HepG2 (cell line): Measurements from ENCODE around the gene GNB1.

Source experiments
- DNMT3B ChIP-seq: conservative IDR thresholded peaks from 2 replicates; pipeline ENCODE4 v1.6.1; 2016; ENCODE audit warnings: missing biosample characterization, control low read depth
- EED ChIP-seq: sonication (generic); formaldehyde crosslinking; IDR thresholded peaks from 2 replicates; pipeline ENCODE4 v1.5.0; 2020; ENCODE audit warnings: mild to moderate bottlenecking, missing genetic modification reagents
- IKZF1 ChIP-seq: fragments of 450-650 bp; IDR thresholded peaks from 2 replicates; pipeline ENCODE4 v1.7.1; 2016
- KLF9 ChIP-seq: IDR thresholded peaks from 2 replicates; pipeline ENCODE4 v1.6.1; 2016; ENCODE audit warnings: low read depth
- NFE2L2 ChIP-seq: fragments of 150-350 bp; IDR thresholded peaks from 2 replicates; pipeline ENCODE4 v1.6.1; 2014; ENCODE audit warnings: low read length
- THYN1 ChIP-seq: sonication (generic); formaldehyde crosslinking; IDR thresholded peaks from 2 replicates; pipeline ENCODE4 v1.8.1; 2023; ENCODE audit warnings: low read depth, mild to moderate bottlenecking, moderate library complexity, missing genetic modification reagents, borderline replicate concordance
- TF ChIP-seq, protein P1 (sequence below), 2 experiments: sonication (generic) in 1 of 2; formaldehyde crosslinking in 1 of 2; IDR thresholded peaks; 2 replicates each; pipeline versions ENCODE4 v1.5.1 to v1.6.1; 2011 to 2020; ENCODE audit warnings: borderline replicate concordance in 1 of 2, low read depth in 1 of 2, low read length in 1 of 2, mild to moderate bottlenecking in 1 of 2, missing genetic modification reagents in 1 of 2, moderate library complexity in 1 of 2
- TF ChIP-seq, protein P2 (sequence below): sonication (generic); formaldehyde crosslinking; IDR thresholded peaks from 2 replicates; pipeline ENCODE4 v1.9.0; 2021; ENCODE audit warnings: missing genetic modification reagents, borderline replicate concordance
- TF ChIP-seq, protein P3 (sequence below): sonication (generic); formaldehyde crosslinking; IDR thresholded peaks from 2 replicates; pipeline ENCODE4 v1.5.0; 2020; ENCODE audit warnings: mild to moderate bottlenecking, missing genetic modification reagents, moderate library complexity

DNA sequence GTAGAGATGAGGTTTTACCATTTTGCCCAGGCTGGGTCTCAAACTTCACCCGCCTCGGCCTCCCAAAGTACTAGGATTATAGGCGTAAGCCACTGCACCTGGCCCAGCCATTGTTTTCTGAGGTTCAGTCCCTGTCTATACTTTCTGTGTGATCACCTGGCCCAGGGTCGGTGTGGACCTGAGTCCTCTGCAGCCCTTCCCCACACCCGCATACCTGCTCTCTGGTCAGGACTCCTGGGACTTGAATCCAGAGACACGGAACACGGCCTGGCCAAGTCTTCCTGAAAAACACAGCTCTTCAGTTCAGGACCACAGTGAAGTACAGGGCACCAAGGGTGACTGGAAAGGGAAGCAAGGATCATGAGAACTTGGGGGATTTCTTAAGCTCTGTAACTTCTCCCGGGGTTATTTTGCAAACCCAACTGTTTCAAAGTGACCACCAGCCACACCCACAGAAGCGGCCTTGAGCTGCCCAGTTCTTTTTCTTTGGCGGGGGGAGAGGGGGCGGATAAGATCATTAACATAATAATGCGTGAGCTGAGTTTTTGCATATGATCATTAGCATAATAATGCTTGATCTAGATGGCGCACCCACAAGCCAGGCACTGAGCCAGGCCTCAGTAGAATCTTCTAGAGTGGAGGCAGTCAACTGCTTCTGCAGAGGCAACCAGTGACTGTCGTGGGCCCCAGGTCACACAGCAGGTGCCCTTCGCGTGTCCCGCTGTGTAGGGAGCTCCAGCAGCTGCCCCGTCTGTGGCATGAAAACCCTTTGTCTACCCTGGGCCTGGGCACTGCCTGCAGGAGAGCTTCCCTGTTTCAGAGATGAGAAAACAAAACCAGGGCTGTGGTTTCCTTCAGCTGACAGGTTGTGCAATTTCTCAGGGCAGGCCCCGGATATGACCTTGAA lies 110.9 kb downstream of the GNB1 start:
- TF ChIP-seq THYN1 (CRISPR knock-in tag) (no peak), EED (CRISPR knock-in tag) (no peak), IKZF1 (no peak), DNMT3B (CRISPR knock-in tag) (no peak), KLF9 (CRISPR knock-in tag) (no peak), NFE2L2 (no peak)
- TF ChIP-seq, protein P1, sequence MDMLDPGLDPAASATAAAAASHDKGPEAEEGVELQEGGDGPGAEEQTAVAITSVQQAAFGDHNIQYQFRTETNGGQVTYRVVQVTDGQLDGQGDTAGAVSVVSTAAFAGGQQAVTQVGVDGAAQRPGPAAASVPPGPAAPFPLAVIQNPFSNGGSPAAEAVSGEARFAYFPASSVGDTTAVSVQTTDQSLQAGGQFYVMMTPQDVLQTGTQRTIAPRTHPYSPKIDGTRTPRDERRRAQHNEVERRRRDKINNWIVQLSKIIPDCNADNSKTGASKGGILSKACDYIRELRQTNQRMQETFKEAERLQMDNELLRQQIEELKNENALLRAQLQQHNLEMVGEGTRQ (IDR thresholded peaks at IDR 0.05; ENCODE audit: low read depth, low read length): no peak
- TF ChIP-seq, protein P1 (CRISPR knock-in tag; IDR thresholded peaks at IDR 0.05; ENCODE audit: borderline replicate concordance): no peak
- TF ChIP-seq, protein P2, sequence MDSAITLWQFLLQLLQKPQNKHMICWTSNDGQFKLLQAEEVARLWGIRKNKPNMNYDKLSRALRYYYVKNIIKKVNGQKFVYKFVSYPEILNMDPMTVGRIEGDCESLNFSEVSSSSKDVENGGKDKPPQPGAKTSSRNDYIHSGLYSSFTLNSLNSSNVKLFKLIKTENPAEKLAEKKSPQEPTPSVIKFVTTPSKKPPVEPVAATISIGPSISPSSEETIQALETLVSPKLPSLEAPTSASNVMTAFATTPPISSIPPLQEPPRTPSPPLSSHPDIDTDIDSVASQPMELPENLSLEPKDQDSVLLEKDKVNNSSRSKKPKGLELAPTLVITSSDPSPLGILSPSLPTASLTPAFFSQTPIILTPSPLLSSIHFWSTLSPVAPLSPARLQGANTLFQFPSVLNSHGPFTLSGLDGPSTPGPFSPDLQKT: no peak
- TF ChIP-seq, protein P3, sequence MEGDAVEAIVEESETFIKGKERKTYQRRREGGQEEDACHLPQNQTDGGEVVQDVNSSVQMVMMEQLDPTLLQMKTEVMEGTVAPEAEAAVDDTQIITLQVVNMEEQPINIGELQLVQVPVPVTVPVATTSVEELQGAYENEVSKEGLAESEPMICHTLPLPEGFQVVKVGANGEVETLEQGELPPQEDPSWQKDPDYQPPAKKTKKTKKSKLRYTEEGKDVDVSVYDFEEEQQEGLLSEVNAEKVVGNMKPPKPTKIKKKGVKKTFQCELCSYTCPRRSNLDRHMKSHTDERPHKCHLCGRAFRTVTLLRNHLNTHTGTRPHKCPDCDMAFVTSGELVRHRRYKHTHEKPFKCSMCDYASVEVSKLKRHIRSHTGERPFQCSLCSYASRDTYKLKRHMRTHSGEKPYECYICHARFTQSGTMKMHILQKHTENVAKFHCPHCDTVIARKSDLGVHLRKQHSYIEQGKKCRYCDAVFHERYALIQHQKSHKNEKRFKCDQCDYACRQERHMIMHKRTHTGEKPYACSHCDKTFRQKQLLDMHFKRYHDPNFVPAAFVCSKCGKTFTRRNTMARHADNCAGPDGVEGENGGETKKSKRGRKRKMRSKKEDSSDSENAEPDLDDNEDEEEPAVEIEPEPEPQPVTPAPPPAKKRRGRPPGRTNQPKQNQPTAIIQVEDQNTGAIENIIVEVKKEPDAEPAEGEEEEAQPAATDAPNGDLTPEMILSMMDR (CRISPR knock-in tag): no peak
